ENCODE results near the gene KLHL3. TPM values are rescaled to one million over a fixed set of nuclear protein-coding genes. Genes with fewer than 3 reads are reported as not detected.

The KLHL3 gene
- total RNA-seq, 6 experiments from 2014 or later, result 1.9 to 8.5 (median 3.3) TPM

GRCh38 chr5:137575847-137576246 lies 160.0 kb downstream of the KLHL3 start:
- no peak for TF ChIP-seq CTCF (IDR thresholded peaks at IDR 0.05)
- TF ChIP-seq POLR2A (IDR thresholded peaks at IDR 0.05), result no peak
- Histone ChIP-seq H3K27me3 (no peaks in the 10 kb centered on the region), H3K4me3 (no peak overlapping the region), H3K27ac (no peak overlapping the region), H3K9me3 (no peaks in the 10 kb centered on the region), H3K36me3 (no peaks in the 10 kb centered on the region), H3K4me1 (no peaks in the 10 kb centered on the region)
- no peak for DNase-seq
- WGBS (ENCODE audit: insufficient coverage, low coverage, low lambda C conversion rate, missing lambda C conversion rate), result 35% methylated on average over 2 of the region's 2 CpGs
- no peak for ATAC-seq
- intact Hi-C loops (cut with DNase I), result no loop called here

GRCh38 chr5:137575211-137575610 lies 160.7 kb downstream of the KLHL3 start:
- DNase-seq (no peak), ATAC-seq (no peak)
- no peak for TF ChIP-seq CTCF (IDR thresholded peaks at IDR 0.05)
- TF ChIP-seq POLR2A (IDR thresholded peaks at IDR 0.05), result no peak
- intact Hi-C loops (cut with DNase I), result no loop called here
- no peak overlapping the region for H3K4me3 ChIP-seq
- H3K27me3 ChIP-seq, result no peaks in the 10 kb centered on the region
- no peaks in the 10 kb centered on the region for H3K9me3 ChIP-seq
- 74% methylated on average over 3 of the region's 3 CpGs for WGBS (ENCODE audit: insufficient coverage, low coverage, low lambda C conversion rate, missing lambda C conversion rate)
- H3K36me3 ChIP-seq, result no peaks in the 10 kb centered on the region
- H3K27ac ChIP-seq, result no peak overlapping the region
- no peaks in the 10 kb centered on the region for H3K4me1 ChIP-seq

GRCh38 chr5:137573376-137573775 lies 162.5 kb downstream of the KLHL3 start:
- H3K27ac ChIP-seq, result no peak overlapping the region
- H3K27me3 ChIP-seq, result no peaks in the 10 kb centered on the region
- TF ChIP-seq POLR2A (IDR thresholded peaks at IDR 0.05), result no peak
- TF ChIP-seq CTCF (IDR thresholded peaks at IDR 0.05), result no peak
- H3K36me3 ChIP-seq, result no peaks in the 10 kb centered on the region
- no peaks in the 10 kb centered on the region for H3K9me3 ChIP-seq
- 100% methylated on average over 2 of the region's 2 CpGs for WGBS (ENCODE audit: insufficient coverage, low coverage, low lambda C conversion rate, missing lambda C conversion rate)
- H3K4me1 ChIP-seq, result no peaks in the 10 kb centered on the region
- no peak for DNase-seq
- no peak for ATAC-seq
- intact Hi-C loops (cut with DNase I), result no loop called here
- H3K4me3 ChIP-seq, result no peak overlapping the region

- intact Hi-C loops (cut with DNase I), result no loop called here
- Histone ChIP-seq H3K27ac (no peak overlapping the region), H3K9me3 (no peaks in the 10 kb centered on the region), H3K27me3 (no peaks in the 10 kb centered on the region), H3K4me1 (no peaks in the 10 kb centered on the region), H3K36me3 (no peaks in the 10 kb centered on the region), H3K4me3 (no peak overlapping the region)
- ATAC-seq, result no peak
- WGBS (ENCODE audit: insufficient coverage, low coverage, low lambda C conversion rate, missing lambda C conversion rate), result 81% methylated on average over 3 of the region's 5 CpGs
- TF ChIP-seq CTCF (IDR thresholded peaks at IDR 0.05) (no peak), POLR2A (IDR thresholded peaks at IDR 0.05) (no peak)
- DNase-seq, result no peak
These were observed 163.7 kb downstream of the KLHL3 start for GRCh38 chr5:137572042-137572695.

All from right lobe of liver (tissue), 6 donors.